BE2C (cell line): ENCODE data around the gene NACAD.

ENCODE experiments used
- DNase-seq: peaks from one replicate; pipeline ENCODE4 v3.0.0-alpha.2; 2020
- H3K27me3 ChIP-seq: fragments of 250-450 bp; sonication (Bioruptor Pico); 2 replicates; pipeline ENCODE4 v1.5.1; 2020; ENCODE audit warnings: mild to moderate bottlenecking
- H3K36me3 ChIP-seq: fragments of 250-450 bp; sonication (Bioruptor Pico); 2 replicates; pipeline ENCODE4 v1.5.1; 2020; ENCODE audit warnings: mild to moderate bottlenecking
- H3K4me1 ChIP-seq: fragments of 250-450 bp; sonication (Bioruptor Pico); 2 replicates; pipeline ENCODE4 v1.5.1; 2020
- H3K4me3 ChIP-seq: 2 replicates; pipeline ENCODE4 v1.5.1; 2011; ENCODE audit warnings: low read depth, low read length
- H3K9me3 ChIP-seq: fragments of 250-450 bp; sonication (Bioruptor Pico); 2 replicates; pipeline ENCODE4 v1.5.1; 2020
- CTCF ChIP-seq: IDR thresholded peaks from 2 replicates; pipeline ENCODE4 v1.5.1; 2012; ENCODE audit warnings: mild to moderate bottlenecking, low read depth, low read length

Gene NACAD

DNA sequence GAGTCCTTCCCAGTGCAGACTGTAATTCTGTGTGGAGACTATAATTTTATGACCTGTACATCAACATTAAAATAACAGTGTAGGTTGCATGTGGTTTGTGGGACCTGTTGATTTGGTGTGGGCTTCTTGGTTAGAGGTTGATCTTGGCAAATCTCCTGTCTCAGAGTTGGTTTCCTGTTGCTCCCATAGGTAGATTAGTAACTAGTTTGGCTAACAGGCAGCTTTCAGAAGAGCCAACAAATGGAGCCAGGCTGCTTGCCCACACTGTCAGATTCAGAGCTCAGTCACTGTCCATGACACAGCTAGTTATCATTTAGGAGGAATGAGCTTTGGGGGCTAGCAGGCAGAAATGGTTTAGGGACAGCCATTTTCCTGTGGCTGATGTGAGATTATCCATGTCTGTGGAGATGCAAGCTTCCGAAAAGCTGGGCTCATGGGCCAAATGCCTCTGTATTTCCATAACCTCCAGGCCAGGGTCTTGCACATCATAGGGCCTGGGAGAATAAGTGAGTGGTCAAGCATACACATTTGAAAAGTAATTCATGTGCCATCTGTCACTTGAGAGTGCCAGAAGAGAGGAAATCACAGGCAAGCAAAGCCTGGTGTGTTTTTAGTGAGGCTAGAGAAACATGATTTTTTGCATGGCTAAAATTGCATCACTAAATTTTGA is 55.4 kb downstream of the NACAD start:
- no peak for DNase-seq
- Histone ChIP-seq H3K4me3 (no peak overlapping the region), H3K9me3 (no peaks in the 10 kb centered on the region), H3K36me3 (no peaks in the 10 kb centered on the region; the same call in 1 of the 2 replicates), H3K27me3 (no peaks in the 10 kb centered on the region), H3K4me1 (no peaks in the 10 kb centered on the region)
- no peak for TF ChIP-seq CTCF

DNA sequence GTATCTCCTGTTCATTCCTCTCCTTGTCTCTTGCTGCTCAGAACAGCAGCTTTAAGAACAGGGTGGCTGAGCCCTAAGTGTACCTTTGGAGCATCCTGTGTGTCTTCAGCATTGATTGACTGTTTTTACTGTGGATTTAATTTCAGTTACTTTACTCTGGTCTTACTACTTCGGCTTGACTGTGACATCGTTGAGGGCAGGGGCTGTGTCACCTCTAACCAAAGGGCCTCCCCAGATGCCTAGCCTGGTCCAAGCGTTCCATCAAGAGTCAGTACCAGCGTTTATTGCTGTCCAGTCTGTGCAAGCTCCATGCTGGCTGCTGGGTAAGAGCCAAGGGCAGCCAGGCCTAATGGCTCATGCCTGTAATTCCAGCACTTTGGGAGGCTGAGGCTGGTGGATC is 56.3 kb downstream of the NACAD start:
- Histone ChIP-seq H3K36me3 (peaks cover 4% of the 10 kb centered on the region; the same call in 1 of the 2 replicates), H3K4me3 (no peak overlapping the region), H3K4me1 (no peaks in the 10 kb centered on the region)

GRCh38 chr7:45031829-45032228 is 56.9 kb downstream of the NACAD start:
- no peak for DNase-seq
- H3K36me3 ChIP-seq = peaks cover 6% of the 10 kb centered on the region; the same call in 1 of the 2 replicates
- no peak for TF ChIP-seq CTCF

More for the DNA sequence above, 56.3 kb downstream of the NACAD start:
- TF ChIP-seq CTCF = no peak
- H3K9me3 ChIP-seq = no peaks in the 10 kb centered on the region
- H3K27me3 ChIP-seq = no peaks in the 10 kb centered on the region
- no peak for DNase-seq

More at GRCh38 chr7:45031829-45032228, 56.9 kb downstream of the NACAD start:
- Histone ChIP-seq H3K9me3 (no peaks in the 10 kb centered on the region), H3K4me1 (no peaks in the 10 kb centered on the region), H3K27me3 (no peaks in the 10 kb centered on the region), H3K4me3 (no peak overlapping the region)
